ENCODE data around the gene DENND4A. TPM values are rescaled to one million over a fixed set of nuclear protein-coding genes. Genes with fewer than 3 reads are reported as not detected.

DENND4A gene
- total RNA-seq, 1 donor from 2014 or later, result 13.9 TPM

DNA sequence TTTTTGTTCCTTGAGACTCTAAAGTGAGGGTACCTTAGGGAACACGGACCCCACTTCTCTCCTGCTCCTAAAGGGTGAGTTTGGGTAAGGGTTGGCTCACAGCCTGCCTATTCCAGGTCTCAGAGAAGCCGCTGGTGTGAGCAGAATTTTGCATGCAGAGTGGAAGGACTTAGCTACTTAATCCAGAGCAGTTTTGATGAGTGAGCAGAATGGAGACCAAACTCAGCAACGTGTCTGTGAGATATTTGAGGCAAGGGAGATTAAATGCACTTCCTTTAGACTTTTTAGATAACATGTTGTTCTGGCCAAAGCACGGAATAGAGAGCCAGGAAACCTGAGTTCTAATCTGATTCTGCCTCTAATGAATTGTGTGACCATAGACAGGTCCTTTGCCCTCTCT is 165.2 kb downstream of the DENND4A start:
- no peaks in the 10 kb centered on the region for H3K27me3 Mint-ChIP-seq (ENCODE audit: low read depth, unreplicated experiment)
- no peaks in the 10 kb centered on the region for H3K9me3 ChIP-seq (ENCODE audit: insufficient read depth, low read depth, low read length)

DNA sequence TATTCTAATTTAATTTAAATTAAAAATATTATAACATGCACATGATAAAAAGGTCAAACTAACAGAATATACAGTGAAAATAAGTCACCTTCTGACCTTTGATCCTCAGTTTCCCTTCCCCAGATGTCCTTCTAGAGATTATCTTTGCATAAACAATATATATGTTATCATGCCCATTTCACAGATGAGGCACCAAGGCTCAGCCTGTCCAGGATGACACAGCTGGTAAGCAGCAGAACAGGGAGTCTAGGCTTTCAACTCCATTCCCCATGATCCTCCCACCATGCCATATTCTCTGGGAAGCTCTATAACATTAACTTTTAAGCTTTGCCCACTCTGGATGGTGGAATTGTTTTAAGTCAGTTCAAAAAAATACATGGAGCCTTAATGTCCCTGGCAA is 169.0 kb downstream of the DENND4A start:
- Mint-ChIP-seq H3K9me3 (ENCODE audit: unreplicated experiment) (peaks cover 3% of the 10 kb centered on the region), H3K36me3 (ENCODE audit: low read depth, unreplicated experiment) (peaks cover 26% of the 10 kb centered on the region), H3K27me3 (ENCODE audit: low read depth, unreplicated experiment) (no peaks in the 10 kb centered on the region), H3K27ac (ENCODE audit: unreplicated experiment) (no peak overlapping the region), H3K4me3 (ENCODE audit: unreplicated experiment) (no peak overlapping the region), H3K4me1 (ENCODE audit: low read depth, unreplicated experiment) (no peaks in the 10 kb centered on the region)
- DNase-seq (ENCODE audit: low read depth) (no peak), FAIRE-seq (no peak)
- H2AFZ ChIP-seq (ENCODE audit: low read depth, low read length), result no peak overlapping the region
- no peaks in the 10 kb centered on the region for H3K9me3 ChIP-seq (ENCODE audit: insufficient read depth, low read depth, low read length)
- no peaks in the 10 kb centered on the region for H3K36me3 ChIP-seq (ENCODE audit: insufficient read depth, low read length)
- H3K4me1 ChIP-seq (ENCODE audit: insufficient read depth, low read length), result no peaks in the 10 kb centered on the region
- H4K20me1 ChIP-seq (ENCODE audit: insufficient read depth, low read length), result no peaks in the 10 kb centered on the region
- H3K4me3 ChIP-seq (ENCODE audit: insufficient read depth, low read depth, low read length), result no peak overlapping the region
- no peaks in the 10 kb centered on the region for H3K27me3 ChIP-seq (ENCODE audit: insufficient read depth, low read length)
- no peak overlapping the region for H3K9ac ChIP-seq (ENCODE audit: low read length)
- no peaks in the 10 kb centered on the region for H3K79me2 ChIP-seq (ENCODE audit: insufficient read depth, low read length)
- H3K27ac ChIP-seq (ENCODE audit: low read depth, low read length), result no peak overlapping the region
- no peak overlapping the region for H3K4me2 ChIP-seq (ENCODE audit: low read length)
- TF ChIP-seq, protein P1, sequence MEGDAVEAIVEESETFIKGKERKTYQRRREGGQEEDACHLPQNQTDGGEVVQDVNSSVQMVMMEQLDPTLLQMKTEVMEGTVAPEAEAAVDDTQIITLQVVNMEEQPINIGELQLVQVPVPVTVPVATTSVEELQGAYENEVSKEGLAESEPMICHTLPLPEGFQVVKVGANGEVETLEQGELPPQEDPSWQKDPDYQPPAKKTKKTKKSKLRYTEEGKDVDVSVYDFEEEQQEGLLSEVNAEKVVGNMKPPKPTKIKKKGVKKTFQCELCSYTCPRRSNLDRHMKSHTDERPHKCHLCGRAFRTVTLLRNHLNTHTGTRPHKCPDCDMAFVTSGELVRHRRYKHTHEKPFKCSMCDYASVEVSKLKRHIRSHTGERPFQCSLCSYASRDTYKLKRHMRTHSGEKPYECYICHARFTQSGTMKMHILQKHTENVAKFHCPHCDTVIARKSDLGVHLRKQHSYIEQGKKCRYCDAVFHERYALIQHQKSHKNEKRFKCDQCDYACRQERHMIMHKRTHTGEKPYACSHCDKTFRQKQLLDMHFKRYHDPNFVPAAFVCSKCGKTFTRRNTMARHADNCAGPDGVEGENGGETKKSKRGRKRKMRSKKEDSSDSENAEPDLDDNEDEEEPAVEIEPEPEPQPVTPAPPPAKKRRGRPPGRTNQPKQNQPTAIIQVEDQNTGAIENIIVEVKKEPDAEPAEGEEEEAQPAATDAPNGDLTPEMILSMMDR (IDR thresholded peaks at IDR 0.05; ENCODE audit: insufficient read depth, low read depth, low read length), result no peak
- no peak for TF ChIP-seq EZH2 (IDR thresholded peaks at IDR 0.05; ENCODE audit: insufficient read depth, low read length)

More for the DNA sequence above, 165.2 kb downstream of the DENND4A start:
- Mint-ChIP-seq H3K9me3 (ENCODE audit: unreplicated experiment) (peaks cover 5% of the 10 kb centered on the region), H3K4me1 (ENCODE audit: low read depth, unreplicated experiment) (no peaks in the 10 kb centered on the region), H3K27ac (ENCODE audit: unreplicated experiment) (no peak overlapping the region), H3K4me3 (ENCODE audit: unreplicated experiment) (no peak overlapping the region), H3K36me3 (ENCODE audit: low read depth, unreplicated experiment) (peaks cover 21% of the 10 kb centered on the region)
- Histone ChIP-seq H4K20me1 (ENCODE audit: insufficient read depth, low read length) (no peaks in the 10 kb centered on the region), H3K4me2 (ENCODE audit: low read length) (no peak overlapping the region), H3K27me3 (ENCODE audit: insufficient read depth, low read length) (no peaks in the 10 kb centered on the region), H2AFZ (ENCODE audit: low read depth, low read length) (no peak overlapping the region), H3K36me3 (ENCODE audit: insufficient read depth, low read length) (no peaks in the 10 kb centered on the region), H3K9ac (ENCODE audit: low read length) (no peak overlapping the region), H3K4me1 (ENCODE audit: insufficient read depth, low read length) (no peaks in the 10 kb centered on the region), H3K27ac (ENCODE audit: low read depth, low read length) (no peak overlapping the region), H3K4me3 (ENCODE audit: insufficient read depth, low read depth, low read length) (no peak overlapping the region), H3K79me2 (ENCODE audit: insufficient read depth, low read length) (no peaks in the 10 kb centered on the region)
- TF ChIP-seq, protein P1 (IDR thresholded peaks at IDR 0.05; ENCODE audit: insufficient read depth, low read depth, low read length), result no peak
- no peak for TF ChIP-seq EZH2 (IDR thresholded peaks at IDR 0.05; ENCODE audit: insufficient read depth, low read length)
- DNase-seq (ENCODE audit: low read depth) (no peak), FAIRE-seq (no peak)

DNA sequence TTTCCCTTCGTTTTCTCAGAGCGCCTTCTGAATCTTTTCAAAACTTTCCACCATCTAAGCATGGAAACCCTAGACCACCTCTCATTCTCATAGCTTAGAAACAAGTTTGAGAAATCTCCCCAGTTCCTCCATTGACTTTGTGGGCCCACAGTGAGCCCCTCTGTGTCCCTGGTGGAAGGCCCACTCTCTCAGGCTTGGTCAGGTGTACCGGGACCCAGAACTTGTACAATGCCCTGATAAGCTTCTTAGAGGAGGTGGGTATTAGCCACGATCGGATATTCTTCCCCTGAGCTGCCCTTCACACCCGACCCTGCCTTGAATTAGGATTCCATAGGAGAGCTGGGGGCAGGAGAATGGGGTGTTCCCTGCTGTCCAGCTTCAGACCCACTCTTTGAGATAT is 170.5 kb downstream of the DENND4A start, which contains the start of gene SLC24A1:
Gene SLC24A1 (plus strand): TSS at position 301 of the 400 bp plus-strand sequence. CDS start 2,143 bp downstream, outside the sequence.
- Histone ChIP-seq H3K4me2 (ENCODE audit: low read length) (no peak within 1 kb of the TSS), H3K4me3 (ENCODE audit: insufficient read depth, low read depth, low read length) (no peak within 1 kb of the TSS), H3K9me3 (ENCODE audit: insufficient read depth, low read depth, low read length) (no peaks in the 10 kb centered on the region), H3K9ac (ENCODE audit: low read length) (no peak within 1 kb of the TSS), H3K27me3 (ENCODE audit: insufficient read depth, low read length) (no peaks in the 10 kb centered on the region), H3K36me3 (ENCODE audit: insufficient read depth, low read length) (no peaks in the 10 kb centered on the region), H2AFZ (ENCODE audit: low read depth, low read length) (no peak within 1 kb of the TSS), H3K4me1 (ENCODE audit: insufficient read depth, low read length) (no peaks in the 10 kb centered on the region), H3K27ac (ENCODE audit: low read depth, low read length) (no peak within 1 kb of the TSS), H3K79me2 (ENCODE audit: insufficient read depth, low read length) (no peaks in the 10 kb centered on the region), H4K20me1 (ENCODE audit: insufficient read depth, low read length) (no peaks in the 10 kb centered on the region)
- DNase-seq (ENCODE audit: low read depth) (no peak), FAIRE-seq (no peak)
- Mint-ChIP-seq H3K36me3 (ENCODE audit: low read depth, unreplicated experiment) (peaks cover 24% of the 10 kb centered on the region), H3K9me3 (ENCODE audit: unreplicated experiment) (peaks cover 3% of the 10 kb centered on the region), H3K27me3 (ENCODE audit: low read depth, unreplicated experiment) (no peaks in the 10 kb centered on the region), H3K4me1 (ENCODE audit: low read depth, unreplicated experiment) (no peaks in the 10 kb centered on the region), H3K4me3 (ENCODE audit: unreplicated experiment) (no peak within 1 kb of the TSS), H3K27ac (ENCODE audit: unreplicated experiment) (no peak within 1 kb of the TSS)
- TF ChIP-seq, protein P1 (IDR thresholded peaks at IDR 0.05; ENCODE audit: insufficient read depth, low read depth, low read length), result no peak
- no peak for TF ChIP-seq EZH2 (IDR thresholded peaks at IDR 0.05; ENCODE audit: insufficient read depth, low read length)
